GM12892 (cell line): Measurements from ENCODE around the gene VAV2.

ENCODE experiments used
- POLR2A ChIP-seq: IDR thresholded peaks from 2 replicates; pipeline ENCODE4 v1.6.1; 2011; ENCODE audit warnings: low read depth, low read length, control low read depth
- TAF1 ChIP-seq: IDR thresholded peaks from 2 replicates; pipeline ENCODE4 v1.6.1; 2011; ENCODE audit warnings: low read depth, mild to moderate bottlenecking, control low read depth, low read length, borderline replicate concordance

DNA sequence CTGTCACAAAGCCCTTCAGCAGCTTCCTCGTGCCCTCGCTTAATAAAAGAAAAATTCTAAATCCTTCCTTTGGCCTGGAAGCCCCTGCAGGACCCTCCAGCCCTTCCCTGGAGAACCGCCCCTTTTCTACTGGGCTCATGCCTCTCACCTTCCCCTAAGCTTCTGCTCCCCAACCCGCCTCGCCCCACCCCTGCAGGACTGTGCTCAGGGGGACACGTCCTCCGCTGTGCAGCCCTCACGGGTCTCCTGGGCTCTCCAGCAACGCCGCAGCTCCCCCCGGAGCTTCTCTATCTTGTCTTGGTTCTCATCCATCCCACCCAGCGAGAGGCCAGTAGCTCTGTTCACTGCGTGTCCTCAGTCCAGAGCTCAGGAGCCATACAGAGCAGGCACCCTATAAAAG is 188.4 kb downstream of the VAV2 start:
- TF ChIP-seq POLR2A (no peak), TAF1 (no peak)
